MM.1S (cell line): ENCODE results near the gene AK9.
"Not testable (repeated sequence)": the region's sequence is repeated elsewhere in the genome, so short reads cannot be mapped to it uniquely, and the experiment has no call there.

Experiments used
- CTCF ChIP-seq: fragments of 300-600 bp; sonication (generic); IDR thresholded peaks from 2 replicates; pipeline ENCODE4 v1.5.1; 2016; ENCODE audit warnings: antibody characterized with exemption, low read length, mixed read lengths
- EZH2 ChIP-seq: fragments of 300-600 bp; sonication (generic); optimal IDR thresholded peaks from 2 replicates; pipeline ENCODE3; 2017; ENCODE audit warnings: low read depth, mild to moderate bottlenecking, antibody characterized with exemption, low read length, mixed read lengths
- EZH2phosphoT487 ChIP-seq: fragments of 300-600 bp; sonication (generic); IDR thresholded peaks from 2 replicates; pipeline ENCODE4 v1.6.1; 2018; ENCODE audit warnings: antibody characterized with exemption, low read length

GRCh38 chr6:109725250-109725649, 34.2 kb upstream of the AK9 start:
- not testable (repeated sequence) for TF ChIP-seq CTCF, EZH2phosphoT487, EZH2
